Progenitor cell of endocrine pancreas (in vitro differentiated cells): ENCODE data around the gene CNNM2. TPM values are rescaled to one million over a fixed set of nuclear protein-coding genes. Genes with fewer than 3 reads are reported as not detected.

Experiments
- DNase-seq: peaks from one replicate; pipeline ENCODE4 v3.0.0; 2021; ENCODE audit warnings: low spot score; ENCODE audit not compliant: unreplicated experiment
- H3K27ac Mint-ChIP-seq: 2 replicates; pipeline ENCODE4 v1.8.0; 2021; ENCODE audit warnings: mild to moderate bottlenecking, moderate library complexity, mixed read lengths
- H3K27me3 Mint-ChIP-seq: 2 replicates; pipeline ENCODE4 v1.8.0; 2021; ENCODE audit warnings: mixed read lengths
- H3K36me3 Mint-ChIP-seq: 2 replicates; pipeline ENCODE4 v1.8.0; 2022; ENCODE audit warnings: mixed read lengths; ENCODE audit not compliant: insufficient read depth
- H3K4me1 Mint-ChIP-seq: 2 replicates; pipeline ENCODE4 v1.8.0; 2021; ENCODE audit warnings: low read depth, mixed read lengths
- H3K4me3 Mint-ChIP-seq: 2 replicates; pipeline ENCODE4 v1.8.0; 2021; ENCODE audit warnings: low read depth, mild to moderate bottlenecking, moderate library complexity, mixed read lengths
- H3K9me3 Mint-ChIP-seq: 2 replicates; pipeline ENCODE4 v1.8.0; 2021; ENCODE audit warnings: low read depth, mixed read lengths
- total RNA-seq: library from RNA; stranded (reverse); gene quantifications from 2 replicates; pipeline ENCODE4 v1.2.1, GENCODE V29; 2021
- TF ChIP-seq, protein P1 (sequence below): fragments of 200-600 bp; sonication (generic); IDR thresholded peaks from one replicate; pipeline ENCODE4 v1.5.0; 2021; ENCODE audit warnings: antibody characterized with exemption, mild to moderate bottlenecking; ENCODE audit not compliant: unreplicated experiment

CNNM2 gene
- total RNA-seq, 1 donor from 2014 or later, result 14.5 TPM

DNA sequence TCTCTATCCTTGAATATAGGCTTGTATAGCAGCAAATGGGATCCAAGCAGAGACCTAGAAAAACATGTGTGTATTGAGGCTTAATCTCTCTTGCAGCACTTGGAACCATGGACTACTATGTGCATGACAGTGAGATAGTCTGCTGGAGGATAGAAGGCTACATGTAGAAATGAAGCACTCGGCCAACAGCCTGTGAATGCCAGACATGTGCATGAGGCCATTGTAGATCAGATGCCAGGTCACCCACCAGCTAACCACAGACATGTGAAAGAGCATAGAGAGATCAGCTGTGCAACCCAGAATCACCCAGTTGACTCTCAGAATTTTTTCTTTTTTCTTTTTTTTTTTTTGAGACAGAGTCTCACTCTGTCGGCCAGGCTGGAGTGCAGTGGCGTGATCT, 184.1 kb downstream of the CNNM2 start:
- no peak overlapping the region for H3K4me3 Mint-ChIP-seq
- no peaks in the 10 kb centered on the region for H3K4me1 Mint-ChIP-seq
- no peak overlapping the region for H3K27ac Mint-ChIP-seq
- no peak for DNase-seq
- H3K36me3 Mint-ChIP-seq, result peaks cover 5% of the 10 kb centered on the region
- H3K27me3 Mint-ChIP-seq, result no peaks in the 10 kb centered on the region
- H3K9me3 Mint-ChIP-seq, result no peaks in the 10 kb centered on the region
- TF ChIP-seq, protein P1, sequence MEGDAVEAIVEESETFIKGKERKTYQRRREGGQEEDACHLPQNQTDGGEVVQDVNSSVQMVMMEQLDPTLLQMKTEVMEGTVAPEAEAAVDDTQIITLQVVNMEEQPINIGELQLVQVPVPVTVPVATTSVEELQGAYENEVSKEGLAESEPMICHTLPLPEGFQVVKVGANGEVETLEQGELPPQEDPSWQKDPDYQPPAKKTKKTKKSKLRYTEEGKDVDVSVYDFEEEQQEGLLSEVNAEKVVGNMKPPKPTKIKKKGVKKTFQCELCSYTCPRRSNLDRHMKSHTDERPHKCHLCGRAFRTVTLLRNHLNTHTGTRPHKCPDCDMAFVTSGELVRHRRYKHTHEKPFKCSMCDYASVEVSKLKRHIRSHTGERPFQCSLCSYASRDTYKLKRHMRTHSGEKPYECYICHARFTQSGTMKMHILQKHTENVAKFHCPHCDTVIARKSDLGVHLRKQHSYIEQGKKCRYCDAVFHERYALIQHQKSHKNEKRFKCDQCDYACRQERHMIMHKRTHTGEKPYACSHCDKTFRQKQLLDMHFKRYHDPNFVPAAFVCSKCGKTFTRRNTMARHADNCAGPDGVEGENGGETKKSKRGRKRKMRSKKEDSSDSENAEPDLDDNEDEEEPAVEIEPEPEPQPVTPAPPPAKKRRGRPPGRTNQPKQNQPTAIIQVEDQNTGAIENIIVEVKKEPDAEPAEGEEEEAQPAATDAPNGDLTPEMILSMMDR, result no peak

DNA sequence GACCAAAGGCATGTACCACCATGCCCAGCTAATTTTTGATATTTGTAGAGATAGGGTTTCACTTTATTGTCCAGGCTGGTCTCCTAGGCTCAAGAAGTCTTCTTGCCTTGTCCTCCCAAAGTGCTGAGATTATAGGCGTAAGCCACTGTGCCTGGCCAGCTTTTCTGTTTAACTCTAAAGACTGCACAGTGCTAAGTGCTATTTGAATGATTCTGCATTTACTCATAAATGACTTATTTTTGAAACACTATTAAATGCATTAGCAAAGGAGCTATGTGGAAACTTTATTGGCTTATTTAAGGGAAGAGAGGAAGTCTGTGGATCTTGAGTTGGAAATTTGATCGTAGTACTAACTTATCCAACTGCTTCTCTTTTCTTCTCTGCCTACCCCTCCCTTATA, 185.9 kb downstream of the CNNM2 start:
- Mint-ChIP-seq H3K36me3 (peaks cover 8% of the 10 kb centered on the region), H3K4me3 (no peak overlapping the region), H3K9me3 (no peaks in the 10 kb centered on the region), H3K4me1 (no peaks in the 10 kb centered on the region), H3K27me3 (no peaks in the 10 kb centered on the region), H3K27ac (no peak overlapping the region)
- no peak for DNase-seq
- TF ChIP-seq, protein P1, result no peak

DNA sequence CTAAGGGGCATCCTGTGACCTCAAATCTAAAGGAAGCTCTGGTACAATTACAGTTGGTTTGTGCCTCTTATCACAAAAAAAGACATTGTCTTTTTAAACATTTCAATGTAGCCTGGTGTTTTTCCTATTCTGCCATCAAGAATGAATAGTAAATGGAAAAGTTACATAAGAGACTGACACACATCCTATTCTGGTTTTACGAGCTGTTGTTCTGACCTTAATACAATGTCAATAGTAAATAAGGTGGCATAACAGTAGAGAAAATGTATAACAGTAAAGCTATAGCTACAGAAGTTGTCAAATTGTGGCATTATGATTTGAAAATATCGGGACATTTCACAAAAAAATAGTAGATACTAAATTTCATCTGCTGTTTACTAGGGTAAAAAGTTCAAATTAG, 186.6 kb downstream of the CNNM2 start:
- Mint-ChIP-seq H3K36me3 (peaks cover 10% of the 10 kb centered on the region), H3K27me3 (no peaks in the 10 kb centered on the region), H3K4me3 (no peak overlapping the region), H3K4me1 (no peaks in the 10 kb centered on the region), H3K9me3 (no peaks in the 10 kb centered on the region), H3K27ac (no peak overlapping the region)
- DNase-seq, result no peak
- TF ChIP-seq, protein P1, result no peak

DNA sequence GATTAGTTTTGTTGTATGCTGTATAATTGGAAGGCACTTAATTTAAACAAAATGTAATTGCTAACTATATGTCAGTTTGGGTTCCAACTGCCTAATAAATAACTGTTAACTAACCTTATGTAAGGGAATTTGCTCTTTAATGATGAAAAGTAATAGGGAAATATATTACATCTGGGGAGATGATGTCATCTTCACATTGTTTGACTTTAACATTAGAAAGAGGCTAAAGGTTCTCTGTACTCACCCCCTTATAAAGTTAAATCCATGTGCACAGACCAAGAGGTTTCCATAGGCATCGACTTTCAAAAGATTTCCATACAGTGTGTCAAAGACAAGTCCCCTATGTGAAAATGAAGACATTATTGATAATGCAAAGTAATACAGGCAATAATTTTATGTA, 187.4 kb downstream of the CNNM2 start:
- Mint-ChIP-seq H3K4me1 (no peaks in the 10 kb centered on the region), H3K27ac (no peak overlapping the region), H3K4me3 (no peak overlapping the region), H3K9me3 (no peaks in the 10 kb centered on the region), H3K27me3 (no peaks in the 10 kb centered on the region), H3K36me3 (peaks cover 10% of the 10 kb centered on the region)
- TF ChIP-seq, protein P1, result no peak
- no peak for DNase-seq

DNA sequence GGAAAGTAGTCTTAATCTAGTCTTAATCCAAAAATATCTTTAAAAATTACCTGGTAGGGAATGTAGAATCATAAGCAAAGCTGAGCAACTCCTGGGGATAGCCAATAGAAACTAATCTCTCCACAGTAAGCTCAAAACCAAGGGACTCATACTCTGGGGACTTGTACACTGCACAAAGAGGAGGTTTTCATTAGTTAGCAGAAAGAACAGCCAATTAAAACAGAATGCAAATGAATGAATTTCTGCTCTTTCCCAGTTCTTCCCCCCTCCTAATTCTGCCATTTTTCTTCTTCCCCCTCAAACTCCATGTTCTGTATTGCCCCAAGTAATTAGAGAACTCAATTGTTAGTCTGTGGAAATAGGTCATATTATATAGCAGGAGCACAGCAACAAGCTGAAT, 188.4 kb downstream of the CNNM2 start:
- Mint-ChIP-seq H3K27me3 (no peaks in the 10 kb centered on the region), H3K9me3 (no peaks in the 10 kb centered on the region), H3K4me1 (peaks cover 6% of the 10 kb centered on the region), H3K27ac (no peak overlapping the region), H3K36me3 (peaks cover 11% of the 10 kb centered on the region), H3K4me3 (no peak overlapping the region)
- no peak for DNase-seq
- TF ChIP-seq, protein P1, result no peak
